ENCODE results near the gene TMEM179. TPM values are rescaled to one million over a fixed set of nuclear protein-coding genes. Genes with fewer than 3 reads are reported as not detected.
"Not testable (repeated sequence)": the region's sequence is repeated elsewhere in the genome, so short reads cannot be mapped to it uniquely, and the experiment has no call there.

TMEM179 gene
- total RNA-seq, 4 donors from 2014 or later, result not detected

- ATAC-seq, result peak; percentile 73 to 74
- in situ Hi-C loops (cut with MboI; ENCODE audit: low sequenced_read_pairs in 4 of 4) (no loop called here), intact Hi-C loops (cut with DNase I; ENCODE audit: low total_unique reads) (no loop called here)
- H3K9me3 ChIP-seq, result no peaks in the 10 kb centered on the region
- H3K4me1 ChIP-seq, result peaks cover 53% of the 10 kb centered on the region in 2 donors
- H3K27ac ChIP-seq, result peak overlapping the region; percentile 11 to 90 (median 52)
- no peaks in the 10 kb centered on the region for H3K36me3 ChIP-seq
- H3K4me3 ChIP-seq, result peak overlapping the region in 3 of 4 donors; percentile 9 to 35 (median 26)
- peak; percentile 59 to 63 for DNase-seq
- no peaks in the 10 kb centered on the region for H3K27me3 ChIP-seq
- TF ChIP-seq POLR2A (IDR thresholded peaks at IDR 0.05), result no peak
- TF ChIP-seq, protein P1, sequence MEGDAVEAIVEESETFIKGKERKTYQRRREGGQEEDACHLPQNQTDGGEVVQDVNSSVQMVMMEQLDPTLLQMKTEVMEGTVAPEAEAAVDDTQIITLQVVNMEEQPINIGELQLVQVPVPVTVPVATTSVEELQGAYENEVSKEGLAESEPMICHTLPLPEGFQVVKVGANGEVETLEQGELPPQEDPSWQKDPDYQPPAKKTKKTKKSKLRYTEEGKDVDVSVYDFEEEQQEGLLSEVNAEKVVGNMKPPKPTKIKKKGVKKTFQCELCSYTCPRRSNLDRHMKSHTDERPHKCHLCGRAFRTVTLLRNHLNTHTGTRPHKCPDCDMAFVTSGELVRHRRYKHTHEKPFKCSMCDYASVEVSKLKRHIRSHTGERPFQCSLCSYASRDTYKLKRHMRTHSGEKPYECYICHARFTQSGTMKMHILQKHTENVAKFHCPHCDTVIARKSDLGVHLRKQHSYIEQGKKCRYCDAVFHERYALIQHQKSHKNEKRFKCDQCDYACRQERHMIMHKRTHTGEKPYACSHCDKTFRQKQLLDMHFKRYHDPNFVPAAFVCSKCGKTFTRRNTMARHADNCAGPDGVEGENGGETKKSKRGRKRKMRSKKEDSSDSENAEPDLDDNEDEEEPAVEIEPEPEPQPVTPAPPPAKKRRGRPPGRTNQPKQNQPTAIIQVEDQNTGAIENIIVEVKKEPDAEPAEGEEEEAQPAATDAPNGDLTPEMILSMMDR (IDR thresholded peaks at IDR 0.05 in 4 of 5, conservative IDR thresholded peaks at IDR 0.05 in 1 of 5), result no peak
These were observed 21.9 kb downstream of the TMEM179 start for GRCh38 chr14:104582662-104583061.

GRCh38 chr14:104582005-104582404, 22.6 kb downstream of the TMEM179 start:
- ATAC-seq (peak; percentile 11 to 26), DNase-seq (peak; percentile 21 to 27)
- no peak for TF ChIP-seq POLR2A (IDR thresholded peaks at IDR 0.05)
- TF ChIP-seq, protein P1 (IDR thresholded peaks at IDR 0.05 in 4 of 5, conservative IDR thresholded peaks at IDR 0.05 in 1 of 5), result no peak
- in situ Hi-C loops (cut with MboI; ENCODE audit: low sequenced_read_pairs in 4 of 4) (no loop called here), intact Hi-C loops (cut with DNase I; ENCODE audit: low total_unique reads) (no loop called here)
- H3K4me1 ChIP-seq, result peaks cover 53 to 58% of the 10 kb centered on the region in 2 donors
- H3K27me3 ChIP-seq, result no peaks in the 10 kb centered on the region
- no peaks in the 10 kb centered on the region for H3K36me3 ChIP-seq
- no peaks in the 10 kb centered on the region for H3K9me3 ChIP-seq
- H3K27ac ChIP-seq, result peak overlapping the region; percentile 11 to 90 (median 52)
- H3K4me3 ChIP-seq, result peak overlapping the region in 2 of 4 donors; percentile 9 to 13

- Histone ChIP-seq H3K27ac (peak overlapping the region in 2 of 4 donors; percentile 44 to 90), H3K4me1 (peaks cover 53 to 58% of the 10 kb centered on the region in 2 donors), H3K9me3 (no peaks in the 10 kb centered on the region), H3K27me3 (no peaks in the 10 kb centered on the region), H3K36me3 (no peaks in the 10 kb centered on the region), H3K4me3 (peak overlapping the region in 1 of 4 donors; percentile 13)
- ATAC-seq, result no peak
- TF ChIP-seq POLR2A (IDR thresholded peaks at IDR 0.05), result no peak
- TF ChIP-seq, protein P1 (IDR thresholded peaks at IDR 0.05 in 4 of 5, conservative IDR thresholded peaks at IDR 0.05 in 1 of 5), result no peak
- in situ Hi-C loops (cut with MboI; ENCODE audit: low sequenced_read_pairs in 4 of 4), result no loop called here
- DNase-seq, result no peak
- intact Hi-C loops (cut with DNase I; ENCODE audit: low total_unique reads), result no loop called here
These were observed 23.1 kb downstream of the TMEM179 start for GRCh38 chr14:104581521-104581920.

DNA sequence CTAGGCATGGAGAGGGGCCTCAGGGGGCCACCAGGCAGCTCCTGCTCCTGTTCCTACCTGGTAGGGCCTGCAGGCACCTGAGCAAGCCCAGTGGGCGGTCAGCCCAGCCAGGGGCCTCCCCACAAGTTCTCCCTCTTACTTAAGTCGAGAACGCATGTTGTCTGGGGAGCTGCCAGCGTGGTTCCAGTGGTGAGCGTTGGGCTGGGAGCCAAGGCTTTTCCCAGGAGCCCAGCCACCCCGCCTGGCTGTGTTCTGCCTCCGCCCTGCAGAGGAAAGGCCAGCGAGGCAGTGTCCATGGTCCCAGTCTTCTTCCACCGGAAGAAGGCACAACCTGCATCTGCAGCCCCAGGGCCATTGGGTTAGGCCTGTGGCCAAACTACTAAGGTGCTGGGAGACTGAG, 23.6 kb downstream of the TMEM179 start:
- DNase-seq (peak in 1 of 2 donors; percentile 33), ATAC-seq (no peak)
- in situ Hi-C loops (cut with MboI; ENCODE audit: low sequenced_read_pairs in 4 of 4), result no loop called here
- H3K27me3 ChIP-seq, result no peaks in the 10 kb centered on the region
- H3K4me3 ChIP-seq, result peak overlapping the region in 1 of 4 donors; percentile 21
- H3K4me1 ChIP-seq, result peaks cover 53 to 58% of the 10 kb centered on the region in 2 donors
- H3K36me3 ChIP-seq, result no peaks in the 10 kb centered on the region
- H3K27ac ChIP-seq, result peak overlapping the region in 1 of 4 donors; percentile 90
- TF ChIP-seq POLR2A (IDR thresholded peaks at IDR 0.05), result no peak
- TF ChIP-seq, protein P1 (IDR thresholded peaks at IDR 0.05 in 4 of 5, conservative IDR thresholded peaks at IDR 0.05 in 1 of 5), result no peak
- intact Hi-C loops (cut with DNase I; ENCODE audit: low total_unique reads), result no loop called here
- no peaks in the 10 kb centered on the region for H3K9me3 ChIP-seq

DNA sequence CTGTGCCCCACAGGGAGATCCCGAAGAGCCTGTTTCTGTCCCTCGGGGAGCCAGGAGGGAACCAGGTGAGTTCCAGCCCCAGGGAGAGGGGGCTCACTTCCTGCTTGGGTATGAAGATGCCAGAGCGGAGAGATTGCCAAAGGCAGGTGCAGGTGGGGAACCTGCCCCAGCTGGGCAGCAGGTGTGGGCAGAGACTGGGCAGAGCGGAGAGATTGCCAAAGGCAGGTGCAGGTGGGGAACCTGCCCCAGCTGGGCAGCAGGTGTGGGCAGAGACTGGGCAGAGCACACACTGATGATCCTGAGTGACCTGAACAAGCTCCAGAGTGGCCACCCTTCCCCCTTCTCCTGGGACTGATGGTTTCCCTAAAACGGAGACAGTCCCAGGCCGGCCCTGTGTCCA, 24.6 kb downstream of the TMEM179 start:
- DNase-seq; H3K36me3 ChIP-seq; in situ Hi-C loops (cut with MboI; ENCODE audit: low sequenced_read_pairs in 4 of 4); intact Hi-C loops (cut with DNase I; ENCODE audit: low total_unique reads); H3K9me3 ChIP-seq; H3K27me3 ChIP-seq: not testable (repeated sequence)
- H3K4me1 ChIP-seq, result peaks cover 53 to 58% of the 10 kb centered on the region in 2 donors
- ATAC-seq, result peak in 1 of 2 donors; percentile 7
- H3K27ac ChIP-seq, result peak overlapping the region in 3 of 4 donors; percentile 34 to 90 (median 37)
- H3K4me3 ChIP-seq, result peak overlapping the region in 1 of 4 donors; percentile 17
